Measurements from ENCODE around the gene RAI2. TPM values are rescaled to one million over a fixed set of nuclear protein-coding genes. Genes with fewer than 3 reads are reported as not detected.

RAI2 gene
- total RNA-seq (2014; rRNA removed; shearing (Covaris generic)), result 0.18 and 0.38 TPM in 2 replicates

- Histone ChIP-seq H3K27me3 (ENCODE audit: control insufficient read depth, insufficient read depth, low read length) (peaks cover 59% of the 10 kb centered on the region), H3K4me3 (ENCODE audit: insufficient read depth, low read depth, low read length) (peak within 1 kb of the TSS; percentile 46), H3K36me3 (replicated peaks; ENCODE audit: control insufficient read depth, insufficient read depth, low read length) (no peaks in the 10 kb centered on the region)
- peak; percentile 89 for DNase-seq
Observed at GRCh38 chrX:17860811-17861488, at the start of gene RAI2. TSS of gene RAI2 (minus strand) at chrX:17861298. CDS start at chrX:17802010, 59,288 bp downstream.

GRCh38 chrX:17888421-17888820, 27.3 kb upstream of the RAI2 start:
- Histone ChIP-seq H3K36me3 (replicated peaks; ENCODE audit: control insufficient read depth, insufficient read depth, low read length) (no peaks in the 10 kb centered on the region), H3K27me3 (ENCODE audit: control insufficient read depth, insufficient read depth, low read length) (no peaks in the 10 kb centered on the region; the same call in 1 of the 2 replicates), H3K4me3 (ENCODE audit: insufficient read depth, low read depth, low read length) (no peak overlapping the region)
- DNase-seq, result no peak

GRCh38 chrX:17882680-17883079, 21.6 kb upstream of the RAI2 start:
- Histone ChIP-seq H3K27me3 (ENCODE audit: control insufficient read depth, insufficient read depth, low read length) (no peaks in the 10 kb centered on the region), H3K4me3 (ENCODE audit: insufficient read depth, low read depth, low read length) (no peak overlapping the region), H3K36me3 (replicated peaks; ENCODE audit: control insufficient read depth, insufficient read depth, low read length) (no peaks in the 10 kb centered on the region)
- no peak for DNase-seq

- Histone ChIP-seq H3K36me3 (replicated peaks; ENCODE audit: control insufficient read depth, insufficient read depth, low read length) (no peaks in the 10 kb centered on the region), H3K27me3 (ENCODE audit: control insufficient read depth, insufficient read depth, low read length) (no peaks in the 10 kb centered on the region), H3K4me3 (ENCODE audit: insufficient read depth, low read depth, low read length) (no peak overlapping the region)
- no peak for DNase-seq
Observed at GRCh38 chrX:17878028-17878670, 17.1 kb upstream of the RAI2 start.

GRCh38 chrX:17876135-17876534, 15.0 kb upstream of the RAI2 start:
- no peak overlapping the region for H3K4me3 ChIP-seq (ENCODE audit: insufficient read depth, low read depth, low read length)
- no peaks in the 10 kb centered on the region for H3K27me3 ChIP-seq (ENCODE audit: control insufficient read depth, insufficient read depth, low read length)
- peak; percentile 26 for DNase-seq
- H3K36me3 ChIP-seq (replicated peaks; ENCODE audit: control insufficient read depth, insufficient read depth, low read length), result no peaks in the 10 kb centered on the region

GRCh38 chrX:17869580-17869979, 8.5 kb upstream of the RAI2 start:
- H3K27me3 ChIP-seq (ENCODE audit: control insufficient read depth, insufficient read depth, low read length), result no peaks in the 10 kb centered on the region; the same call in 1 of the 2 replicates
- no peak for DNase-seq
- no peaks in the 10 kb centered on the region for H3K36me3 ChIP-seq (replicated peaks; ENCODE audit: control insufficient read depth, insufficient read depth, low read length)
- H3K4me3 ChIP-seq (ENCODE audit: insufficient read depth, low read depth, low read length), result no peak overlapping the region

GRCh38 chrX:17861489-17862011, 452 bp upstream of the RAI2 start:
- H3K36me3 ChIP-seq (replicated peaks; ENCODE audit: control insufficient read depth, insufficient read depth, low read length), result no peaks in the 10 kb centered on the region
- DNase-seq, result no peak
- peaks cover 59% of the 10 kb centered on the region for H3K27me3 ChIP-seq (ENCODE audit: control insufficient read depth, insufficient read depth, low read length)
- peak overlapping the region; percentile 20; the same call in 1 of the 2 replicates for H3K4me3 ChIP-seq (ENCODE audit: insufficient read depth, low read depth, low read length)

GRCh38 chrX:17860179-17860780, 818 bp downstream of the RAI2 start:
- no peak for DNase-seq

GRCh38 chrX:17859609-17860178, 1.4 kb downstream of the RAI2 start:
- H3K36me3 ChIP-seq (replicated peaks; ENCODE audit: control insufficient read depth, insufficient read depth, low read length), result no peaks in the 10 kb centered on the region
- H3K4me3 ChIP-seq (ENCODE audit: insufficient read depth, low read depth, low read length), result peak overlapping the region; percentile 46
- DNase-seq, result peak; percentile 62
- H3K27me3 ChIP-seq (ENCODE audit: control insufficient read depth, insufficient read depth, low read length), result peaks cover 59% of the 10 kb centered on the region

More at GRCh38 chrX:17860179-17860780, 818 bp downstream of the RAI2 start:
- Histone ChIP-seq H3K27me3 (ENCODE audit: control insufficient read depth, insufficient read depth, low read length) (peaks cover 59% of the 10 kb centered on the region), H3K4me3 (ENCODE audit: insufficient read depth, low read depth, low read length) (peak overlapping the region; percentile 46), H3K36me3 (replicated peaks; ENCODE audit: control insufficient read depth, insufficient read depth, low read length) (no peaks in the 10 kb centered on the region)

GRCh38 chrX:17854531-17854930, 6.6 kb downstream of the RAI2 start:
- H3K4me3 ChIP-seq (ENCODE audit: insufficient read depth, low read depth, low read length), result no peak overlapping the region
- DNase-seq, result no peak

GRCh38 chrX:17854069-17854468, 7.0 kb downstream of the RAI2 start:
- Histone ChIP-seq H3K36me3 (replicated peaks; ENCODE audit: control insufficient read depth, insufficient read depth, low read length) (no peaks in the 10 kb centered on the region), H3K4me3 (ENCODE audit: insufficient read depth, low read depth, low read length) (no peak overlapping the region), H3K27me3 (ENCODE audit: control insufficient read depth, insufficient read depth, low read length) (peaks cover 19% of the 10 kb centered on the region)
- no peak for DNase-seq

More at GRCh38 chrX:17854531-17854930, 6.6 kb downstream of the RAI2 start:
- Histone ChIP-seq H3K27me3 (ENCODE audit: control insufficient read depth, insufficient read depth, low read length) (peaks cover 24% of the 10 kb centered on the region), H3K36me3 (replicated peaks; ENCODE audit: control insufficient read depth, insufficient read depth, low read length) (no peaks in the 10 kb centered on the region)

- H3K4me3 ChIP-seq (ENCODE audit: insufficient read depth, low read depth, low read length), result no peak overlapping the region
- no peaks in the 10 kb centered on the region for H3K36me3 ChIP-seq (replicated peaks; ENCODE audit: control insufficient read depth, insufficient read depth, low read length)
- DNase-seq, result no peak
- peaks cover 1% of the 10 kb centered on the region for H3K27me3 ChIP-seq (ENCODE audit: control insufficient read depth, insufficient read depth, low read length)
Observed at GRCh38 chrX:17851874-17852273, 9.2 kb downstream of the RAI2 start.

GRCh38 chrX:17848545-17849265, 12.4 kb downstream of the RAI2 start:
- Histone ChIP-seq H3K36me3 (replicated peaks; ENCODE audit: control insufficient read depth, insufficient read depth, low read length) (no peaks in the 10 kb centered on the region), H3K4me3 (ENCODE audit: insufficient read depth, low read depth, low read length) (no peak overlapping the region), H3K27me3 (ENCODE audit: control insufficient read depth, insufficient read depth, low read length) (no peaks in the 10 kb centered on the region)
- no peak for DNase-seq

- no peaks in the 10 kb centered on the region for H3K36me3 ChIP-seq (replicated peaks; ENCODE audit: control insufficient read depth, insufficient read depth, low read length)
- DNase-seq, result no peak
- no peaks in the 10 kb centered on the region for H3K27me3 ChIP-seq (ENCODE audit: control insufficient read depth, insufficient read depth, low read length)
- no peak overlapping the region for H3K4me3 ChIP-seq (ENCODE audit: insufficient read depth, low read depth, low read length)
Observed at GRCh38 chrX:17846045-17846444, 15.1 kb downstream of the RAI2 start.
